Activated gamma-delta T cell treated with Interleukin-2 at 50 U/mL for 16 hours (primary cell): Measurements from ENCODE around the gene GCM1.

Experiments
- DNase-seq: peaks from one replicate; pipeline ENCODE4 v3.0.0-alpha.2; 2020

The GCM1 gene

GRCh38 chr6:53103993-53104675 is 44.5 kb downstream of the GCM1 start:
- no peak for DNase-seq

DNA sequence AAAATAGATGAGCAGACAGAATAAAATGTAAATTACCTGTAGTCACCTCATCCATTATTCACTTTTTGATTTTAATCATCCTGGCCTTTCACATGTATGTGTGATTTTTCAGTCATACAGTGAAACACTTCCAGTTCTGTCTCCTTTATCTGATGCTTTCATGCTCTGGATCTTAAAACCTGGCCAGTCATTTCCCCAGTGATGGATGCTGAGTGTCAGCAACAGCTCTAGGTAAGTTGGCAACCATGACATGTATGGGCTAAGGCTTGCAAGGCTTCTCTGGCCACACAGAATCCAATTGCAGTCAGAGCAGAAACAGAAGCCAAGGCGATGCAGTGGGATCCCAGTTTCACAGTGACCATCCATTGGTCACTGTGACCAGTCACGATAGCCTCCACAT is 47.6 kb downstream of the GCM1 start:
- no peak for DNase-seq

GRCh38 chr6:53100561-53100960 is 48.1 kb downstream of the GCM1 start:
- DNase-seq, result no peak

- no peak for DNase-seq
Observed at GRCh38 chr6:53095716-53096115, 52.9 kb downstream of the GCM1 start.

DNA sequence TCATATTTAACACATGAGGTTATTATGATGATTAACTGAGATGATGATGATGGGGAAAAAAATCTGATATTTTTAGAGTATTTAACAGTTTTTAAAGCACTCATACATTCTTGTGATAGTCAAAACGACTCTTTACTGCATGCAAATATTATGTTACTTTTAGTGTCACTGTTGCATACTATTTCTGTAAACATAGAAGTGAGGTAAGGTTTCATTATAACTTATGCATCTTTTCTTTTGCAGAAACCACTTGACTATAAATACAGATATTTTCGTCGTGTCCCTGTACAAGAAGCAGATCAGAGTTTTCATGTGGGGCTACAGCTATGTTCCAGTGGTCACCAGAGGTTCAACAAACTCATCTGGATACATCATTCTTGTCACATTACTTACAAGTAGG is 53.4 kb downstream of the GCM1 start:
- DNase-seq, result no peak

DNA sequence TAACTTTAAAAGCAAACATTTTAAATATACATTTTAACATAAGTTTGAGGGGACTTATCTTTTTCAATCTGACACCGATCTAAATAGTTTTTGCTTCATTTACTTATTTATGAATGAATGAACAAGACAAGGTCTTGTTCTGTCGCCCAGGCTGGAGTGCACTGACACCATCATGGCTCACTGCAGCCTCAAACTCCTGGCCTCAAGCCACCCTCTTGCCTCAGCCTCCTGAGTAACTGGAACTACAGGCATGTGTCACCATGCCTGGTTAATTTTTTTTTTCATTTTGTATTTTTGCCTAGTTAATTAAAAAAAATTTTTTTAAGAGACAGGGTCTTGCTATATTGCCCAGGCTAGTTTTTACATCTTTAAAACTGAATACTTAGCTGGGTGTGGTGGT is 58.1 kb downstream of the GCM1 start:
- no peak for DNase-seq

GRCh38 chr6:53089948-53090347 is 58.7 kb downstream of the GCM1 start:
- no peak for DNase-seq

DNA sequence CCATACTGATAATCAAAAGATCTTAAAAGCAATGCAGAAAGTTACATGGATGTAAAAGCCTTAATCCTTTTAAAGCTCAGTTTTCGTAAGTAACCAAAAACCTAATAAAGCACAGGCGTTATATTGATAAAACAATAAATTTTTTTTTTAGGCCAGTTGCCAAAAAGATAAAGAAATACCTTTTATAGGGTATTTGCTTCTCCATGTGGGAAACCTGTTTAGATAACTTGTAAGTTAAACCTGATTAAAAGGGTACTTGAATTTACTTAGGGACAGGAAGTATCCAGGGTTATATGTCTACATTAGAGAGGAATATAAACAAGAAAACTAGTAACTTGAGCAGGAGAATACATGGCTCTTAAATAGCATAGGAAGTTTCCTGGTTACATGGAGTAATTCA is 62.3 kb downstream of the GCM1 start:
- DNase-seq, result no peak

GRCh38 chr6:53080813-53081212 is 67.8 kb downstream of the GCM1 start:
- DNase-seq, result no peak
